BJ (cell line): ENCODE measurements around the gene ACAP2. TPM values are rescaled to one million over a fixed set of nuclear protein-coding genes. Genes with fewer than 3 reads are reported as not detected.

Experiments used
- CTCF ChIA-PET: fragments of 350-600 bp; formaldehyde crosslinking; extraction: SDS; loops from one replicate; lab custom pipeline; 2021; ENCODE audit warnings: antibody characterized with exemption, inconsistent platforms; lab: Yijun Ruan, JAX
- POLR2A ChIA-PET: fragments of 300-600 bp; sonication (Branson Sonifier 250); formaldehyde crosslinking; extraction: SDS; loops from one replicate; lab custom pipeline; 2021; ENCODE audit warnings: antibody characterized with exemption; lab: Charles Lee
- DNase-seq: peaks from one replicate; pipeline ENCODE4 v3.0.0-alpha.2; 2011; ENCODE audit warnings: low read depth
- H3K27me3 ChIP-seq: 2 replicates; pipeline ENCODE4 v1.6.0; 2011; ENCODE audit warnings: low read length; ENCODE audit not compliant: control insufficient read depth, insufficient read depth
- H3K36me3 ChIP-seq: 2 replicates; pipeline ENCODE4 v1.5.1; 2011; ENCODE audit warnings: low read length; ENCODE audit not compliant: control insufficient read depth, insufficient read depth
- H3K4me3 ChIP-seq: 2 replicates; pipeline ENCODE4 v1.5.1; 2011; ENCODE audit warnings: low read depth, mild to moderate bottlenecking, control low read depth, low read length
- polyA plus RNA-seq: library from polyadenylated mRNA; depleted of rRNA; stranded (reverse); fragments of >200 nt; gene quantifications from 2 replicates; pipeline ENCODE4 v1.2.3, GENCODE V29; 2011
- TF ChIP-seq, protein P1 (sequence below): IDR thresholded peaks from 2 replicates; pipeline ENCODE4 v1.5.1; 2011; ENCODE audit warnings: low read depth, mild to moderate bottlenecking, control low read depth, inconsistent platforms, low read length, moderate library complexity; ENCODE audit not compliant: insufficient read depth

Gene ACAP2
- polyA plus RNA-seq, 1 experiment = 12.5 TPM

DNA sequence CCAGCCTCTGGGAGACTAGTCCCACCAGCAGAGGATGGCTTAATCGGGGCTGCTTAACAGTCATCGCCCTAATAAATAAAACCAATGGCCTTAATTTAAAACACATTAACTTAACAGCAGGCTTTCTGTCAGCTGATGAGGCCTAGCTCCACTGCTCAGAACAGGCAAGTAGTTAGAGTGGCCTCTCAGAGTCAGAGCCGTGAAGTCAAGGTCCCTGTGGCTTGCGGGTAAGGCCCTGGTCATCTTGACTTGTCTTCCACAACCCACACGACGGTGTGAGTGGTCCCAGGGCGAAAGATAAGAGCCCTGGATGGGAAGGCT lies 183.7 kb downstream of the ACAP2 start:
- Histone ChIP-seq H3K27me3 (no peaks in the 10 kb centered on the region), H3K4me3 (peak overlapping the region; percentile 52), H3K36me3 (no peaks in the 10 kb centered on the region; the same call in 1 of the 2 replicates)
- POLR2A ChIA-PET = interaction anchor here (0.6 kb wide), 1 partner anchor 48 kb away, joined by 4 read pairs; no protein-coding TSS in a partner anchor
- TF ChIP-seq, protein P1, sequence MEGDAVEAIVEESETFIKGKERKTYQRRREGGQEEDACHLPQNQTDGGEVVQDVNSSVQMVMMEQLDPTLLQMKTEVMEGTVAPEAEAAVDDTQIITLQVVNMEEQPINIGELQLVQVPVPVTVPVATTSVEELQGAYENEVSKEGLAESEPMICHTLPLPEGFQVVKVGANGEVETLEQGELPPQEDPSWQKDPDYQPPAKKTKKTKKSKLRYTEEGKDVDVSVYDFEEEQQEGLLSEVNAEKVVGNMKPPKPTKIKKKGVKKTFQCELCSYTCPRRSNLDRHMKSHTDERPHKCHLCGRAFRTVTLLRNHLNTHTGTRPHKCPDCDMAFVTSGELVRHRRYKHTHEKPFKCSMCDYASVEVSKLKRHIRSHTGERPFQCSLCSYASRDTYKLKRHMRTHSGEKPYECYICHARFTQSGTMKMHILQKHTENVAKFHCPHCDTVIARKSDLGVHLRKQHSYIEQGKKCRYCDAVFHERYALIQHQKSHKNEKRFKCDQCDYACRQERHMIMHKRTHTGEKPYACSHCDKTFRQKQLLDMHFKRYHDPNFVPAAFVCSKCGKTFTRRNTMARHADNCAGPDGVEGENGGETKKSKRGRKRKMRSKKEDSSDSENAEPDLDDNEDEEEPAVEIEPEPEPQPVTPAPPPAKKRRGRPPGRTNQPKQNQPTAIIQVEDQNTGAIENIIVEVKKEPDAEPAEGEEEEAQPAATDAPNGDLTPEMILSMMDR = no peak
- no peak for DNase-seq
- CTCF ChIA-PET = interaction anchor here (1.0 to 4.6 kb wide), 5 partner anchors 48 to 587 kb away, joined by 3 to 34 read pairs (median 5); partner anchors contain the start of gene LSG1

DNA sequence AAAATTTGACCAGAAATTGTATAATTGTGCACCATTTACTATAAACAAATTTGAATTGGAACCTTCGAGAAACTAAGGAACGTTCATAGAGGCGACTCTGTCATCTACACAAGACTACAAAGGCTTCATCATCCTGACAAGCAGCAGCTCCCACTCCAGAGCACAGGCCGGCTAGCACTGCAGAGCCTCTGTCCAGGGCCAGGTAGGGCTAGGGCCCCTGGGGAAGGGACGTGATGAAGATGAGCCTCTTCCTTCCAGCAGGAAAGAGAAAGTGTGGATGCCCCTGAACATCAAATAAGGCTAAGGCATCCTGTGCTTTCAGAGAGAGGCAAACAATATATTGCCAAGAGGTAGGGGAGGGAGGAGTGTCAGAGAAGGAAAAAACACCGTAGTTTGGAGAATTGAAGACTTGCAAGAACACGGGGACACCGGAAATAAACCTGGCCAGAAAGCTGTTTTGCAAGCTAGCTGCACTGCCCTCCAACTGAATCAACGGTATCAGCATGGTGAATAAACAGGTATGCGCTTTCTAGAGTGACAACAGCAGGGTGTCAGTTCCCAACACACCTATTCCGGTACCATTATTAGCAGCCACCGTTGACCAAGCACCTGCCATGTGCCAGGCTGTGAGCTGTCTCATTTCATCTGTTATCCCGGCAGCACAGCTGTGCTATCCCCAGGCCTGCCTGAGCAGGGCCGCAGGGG lies 184.2 kb downstream of the ACAP2 start:
- DNase-seq = no peak
- POLR2A ChIA-PET = interaction anchor here (0.6 kb wide), 1 partner anchor 47 kb away, joined by 4 read pairs; no protein-coding TSS in a partner anchor
- CTCF ChIA-PET = interaction anchor here (0.7 to 4.6 kb wide), 6 partner anchors 48 to 587 kb away, joined by 3 to 34 read pairs (median 4); partner anchors contain the start of gene LSG1
- no peak overlapping the region for H3K4me3 ChIP-seq
- no peaks in the 10 kb centered on the region for H3K27me3 ChIP-seq
- TF ChIP-seq, protein P1 = no peak
- no peaks in the 10 kb centered on the region; the same call in 1 of the 2 replicates for H3K36me3 ChIP-seq

DNA sequence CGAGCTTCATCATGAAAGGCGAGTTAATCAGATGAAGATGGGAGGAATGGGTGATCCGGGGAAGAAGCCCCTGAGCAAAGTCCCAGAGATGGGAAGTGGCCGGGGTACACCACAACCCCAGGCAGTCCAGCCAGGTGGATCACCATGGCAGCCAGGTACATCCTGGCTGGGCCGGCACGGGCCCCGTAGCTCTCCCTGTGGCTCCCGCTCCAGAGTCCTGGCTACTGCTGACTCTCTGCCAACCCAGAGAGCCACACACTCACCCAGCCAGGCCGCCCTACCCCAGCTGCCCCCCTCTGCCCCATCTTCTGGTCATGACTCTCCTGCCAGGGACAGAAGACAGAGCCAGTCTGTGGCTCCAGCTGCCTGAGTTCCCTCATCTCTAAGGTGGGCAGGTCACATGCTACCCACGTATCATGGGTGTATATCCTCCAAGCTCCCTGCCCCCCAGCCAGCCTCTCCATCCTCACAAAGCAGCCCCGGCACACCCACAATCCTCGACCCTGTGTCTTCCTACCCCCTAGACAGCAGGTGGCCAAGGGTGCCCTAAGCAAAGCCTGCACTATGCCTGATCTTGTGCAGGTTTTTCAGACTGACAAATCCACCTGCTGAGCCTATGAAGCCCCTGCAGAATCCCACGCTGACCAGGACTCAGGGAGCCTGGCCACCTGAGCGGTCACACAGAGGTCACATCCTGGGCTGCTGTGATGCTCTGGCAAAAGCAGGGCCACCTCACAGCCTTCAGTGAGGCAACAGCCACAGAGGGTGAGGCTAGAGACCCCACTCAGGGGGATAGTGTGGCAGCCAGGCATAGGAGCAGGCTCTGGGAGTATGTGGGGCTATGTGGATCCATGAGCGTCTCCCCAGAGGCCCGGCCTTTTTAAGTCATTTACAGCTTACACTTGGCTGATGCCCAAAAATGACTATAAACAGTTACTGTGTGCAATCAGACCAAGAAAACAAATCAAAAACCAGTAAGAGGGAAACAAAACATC lies 185.1 kb downstream of the ACAP2 start:
- H3K27me3 ChIP-seq = no peaks in the 10 kb centered on the region
- ChIA-PET CTCF (interaction anchor here (0.5 to 4.6 kb wide), 9 partner anchors 16 to 586 kb away, joined by 3 to 34 read pairs (median 4); partner anchors contain the start of gene LSG1), POLR2A (no interaction called here)
- no peak overlapping the region for H3K4me3 ChIP-seq
- TF ChIP-seq, protein P1 = no peak
- H3K36me3 ChIP-seq = no peaks in the 10 kb centered on the region; the same call in 1 of the 2 replicates
- DNase-seq = no peak

DNA sequence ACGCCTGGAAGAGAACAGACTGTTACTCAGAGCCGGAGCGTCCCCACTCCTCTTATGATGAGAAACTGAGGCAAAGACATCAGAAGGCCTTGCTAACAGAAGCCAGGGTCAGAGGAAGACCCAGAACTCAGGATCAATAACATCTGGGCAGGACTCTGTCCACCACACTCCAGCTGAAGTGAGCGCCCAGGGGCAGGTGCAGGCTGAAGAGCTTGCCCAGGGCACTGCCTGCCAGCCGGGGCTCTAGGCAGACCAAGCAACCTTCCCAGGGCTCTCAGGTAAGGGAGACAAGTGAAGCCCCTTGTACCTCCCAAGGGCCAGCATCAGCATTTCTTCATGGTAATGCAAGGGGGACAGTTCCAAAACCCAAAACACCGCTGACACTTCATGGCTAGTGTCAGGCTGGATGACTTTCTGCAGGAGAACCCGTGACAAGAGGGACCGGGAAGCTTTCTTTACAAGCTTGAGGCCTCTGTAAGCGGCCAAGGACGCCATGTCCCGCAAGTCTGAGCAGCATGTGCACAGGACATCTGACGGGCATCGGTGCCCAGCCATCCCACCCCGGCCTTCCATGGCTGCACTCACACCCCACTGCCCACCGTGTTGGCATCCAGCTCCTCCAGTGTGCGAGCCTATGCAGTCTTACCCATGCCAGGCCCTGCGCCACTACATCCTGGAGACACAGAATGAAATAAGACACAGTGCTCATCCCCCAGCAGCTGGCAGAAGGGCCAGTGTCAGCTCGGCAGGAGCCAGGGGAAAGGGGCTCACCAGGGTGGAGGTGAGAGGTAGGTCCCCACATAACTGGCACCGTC lies 186.0 kb downstream of the ACAP2 start:
- ChIA-PET POLR2A (no interaction called here), CTCF (interaction anchor here (0.5 to 4.6 kb wide), 6 partner anchors 15 to 585 kb away, joined by 3 to 34 read pairs (median 6); partner anchors contain the start of gene LSG1)
- Histone ChIP-seq H3K27me3 (no peaks in the 10 kb centered on the region), H3K4me3 (no peak overlapping the region), H3K36me3 (no peaks in the 10 kb centered on the region; the same call in 1 of the 2 replicates)
- DNase-seq = no peak
- TF ChIP-seq, protein P1 = no peak
